Neural cell (in vitro differentiated cells): ENCODE measurements around the gene PRKG1.

ENCODE experiments used
- RAD21 ChIP-seq: fragments of 450-650 bp; conservative IDR thresholded peaks from 2 replicates; pipeline ENCODE4 v1.6.1; 2014; ENCODE audit warnings: antibody characterized with exemption, mild to moderate bottlenecking, moderate library complexity
- TF ChIP-seq, protein P1 (sequence below): fragments of 450-650 bp; IDR thresholded peaks from 2 replicates; pipeline ENCODE4 v1.5.1; 2014; ENCODE audit warnings: antibody characterized with exemption, mild to moderate bottlenecking, moderate library complexity; ENCODE audit not compliant: poor library complexity, severe bottlenecking

- no peak for TF ChIP-seq RAD21
- TF ChIP-seq, protein P1, sequence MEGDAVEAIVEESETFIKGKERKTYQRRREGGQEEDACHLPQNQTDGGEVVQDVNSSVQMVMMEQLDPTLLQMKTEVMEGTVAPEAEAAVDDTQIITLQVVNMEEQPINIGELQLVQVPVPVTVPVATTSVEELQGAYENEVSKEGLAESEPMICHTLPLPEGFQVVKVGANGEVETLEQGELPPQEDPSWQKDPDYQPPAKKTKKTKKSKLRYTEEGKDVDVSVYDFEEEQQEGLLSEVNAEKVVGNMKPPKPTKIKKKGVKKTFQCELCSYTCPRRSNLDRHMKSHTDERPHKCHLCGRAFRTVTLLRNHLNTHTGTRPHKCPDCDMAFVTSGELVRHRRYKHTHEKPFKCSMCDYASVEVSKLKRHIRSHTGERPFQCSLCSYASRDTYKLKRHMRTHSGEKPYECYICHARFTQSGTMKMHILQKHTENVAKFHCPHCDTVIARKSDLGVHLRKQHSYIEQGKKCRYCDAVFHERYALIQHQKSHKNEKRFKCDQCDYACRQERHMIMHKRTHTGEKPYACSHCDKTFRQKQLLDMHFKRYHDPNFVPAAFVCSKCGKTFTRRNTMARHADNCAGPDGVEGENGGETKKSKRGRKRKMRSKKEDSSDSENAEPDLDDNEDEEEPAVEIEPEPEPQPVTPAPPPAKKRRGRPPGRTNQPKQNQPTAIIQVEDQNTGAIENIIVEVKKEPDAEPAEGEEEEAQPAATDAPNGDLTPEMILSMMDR, result no peak
Measured at GRCh38 chr10:52029628-52030027, 955.3 kb downstream of the PRKG1 start.
